Naive thymus-derived CD8-positive, alpha-beta T cell (primary cell): ENCODE results near the gene KIAA1671. TPM values are rescaled to one million over a fixed set of nuclear protein-coding genes. Genes with fewer than 3 reads are reported as not detected.
"Not testable (repeated sequence)": the region's sequence is repeated elsewhere in the genome, so short reads cannot be mapped to it uniquely, and the experiment has no call there.

Experiments
- ATAC-seq, 2 donors: fragments of 150-1000 bp; cut with Tn5 transposase in 1 of 2; sonication (Bioruptor Pico), chemical (Tn5 transposase) in 1 of 2; 1 replicate in 1 of 2; 2 replicates in 1 of 2; pipeline ENCODE4 v1.10.0; 2021; ENCODE audit warnings: mild to moderate bottlenecking in 2 of 2, moderate library complexity in 2 of 2
- POLR2A ChIA-PET: fragments of 350-600 bp; sonication (Branson Sonifier 250); formaldehyde crosslinking; loops from one replicate; lab custom pipeline; 2021; ENCODE audit warnings: antibody characterized with exemption; lab: Charles Lee
- DNase-seq, 10 donors: peaks; one replicate each; pipeline versions ENCODE4 v3.0.0 to v3.0.0-alpha.2; 2020 to 2022
- H3K27ac Mint-ChIP-seq, 10 donors: one replicate each; pipeline ENCODE4 v1.8.0; 2020 to 2022; ENCODE audit warnings: mild to moderate bottlenecking in 10 of 10, mixed read lengths in 10 of 10, moderate library complexity in 4 of 10, inconsistent platforms in 1 of 10
- H3K27me3 Mint-ChIP-seq, 5 donors: one replicate each; pipeline ENCODE4 v1.8.0; 2021 to 2022; ENCODE audit warnings: mixed read lengths in 5 of 5
- H3K36me3 Mint-ChIP-seq, 3 donors: one replicate each; pipeline ENCODE4 v1.8.0; 2020 to 2022; ENCODE audit warnings: mixed read lengths in 3 of 3, mild to moderate bottlenecking in 2 of 3, inconsistent platforms in 1 of 3
- H3K4me1 Mint-ChIP-seq, 4 donors: one replicate each; pipeline ENCODE4 v1.8.0; 2021 to 2022; ENCODE audit warnings: mixed read lengths in 4 of 4
- H3K4me3 Mint-ChIP-seq, 10 donors: one replicate each; pipeline ENCODE4 v1.8.0; 2020 to 2022; ENCODE audit warnings: mild to moderate bottlenecking in 10 of 10, mixed read lengths in 10 of 10, moderate library complexity in 6 of 10, inconsistent platforms in 1 of 10
- H3K9me3 Mint-ChIP-seq, 9 donors: one replicate each; pipeline ENCODE4 v1.8.0; 2020 to 2022; ENCODE audit warnings: mixed read lengths in 9 of 9, mild to moderate bottlenecking in 3 of 9, inconsistent platforms in 1 of 9, moderate library complexity in 1 of 9
- polyA plus RNA-seq, 3 donors: library from polyadenylated mRNA; unstranded; fragments of 300-500 nt; fragmentation: Illumina TruSeq; gene quantifications; one replicate each; pipeline ENCODE4 v1.2.3, GENCODE V29; 2021
- total RNA-seq, 8 experiments: library from RNA in 2 of 8; stranded (reverse) in 2 of 8; gene quantifications; one replicate each; pipeline ENCODE4 v1.2.3 and lab custom pipeline; 2021 to 2026

KIAA1671 gene
- total RNA-seq (1 to 10 TPM; 5.1 to 5.2 TPM), polyA plus RNA-seq (1 to 10 TPM in 1 of 3 donors, under 1 TPM in 2; 0.33 to 2.7 (median 0.48) TPM), total RNA-seq (lab: John Stamatoyannopoulos, UW) (3.7 to 27.1 (median 5.4) reads per million in 6 experiments)

DNA sequence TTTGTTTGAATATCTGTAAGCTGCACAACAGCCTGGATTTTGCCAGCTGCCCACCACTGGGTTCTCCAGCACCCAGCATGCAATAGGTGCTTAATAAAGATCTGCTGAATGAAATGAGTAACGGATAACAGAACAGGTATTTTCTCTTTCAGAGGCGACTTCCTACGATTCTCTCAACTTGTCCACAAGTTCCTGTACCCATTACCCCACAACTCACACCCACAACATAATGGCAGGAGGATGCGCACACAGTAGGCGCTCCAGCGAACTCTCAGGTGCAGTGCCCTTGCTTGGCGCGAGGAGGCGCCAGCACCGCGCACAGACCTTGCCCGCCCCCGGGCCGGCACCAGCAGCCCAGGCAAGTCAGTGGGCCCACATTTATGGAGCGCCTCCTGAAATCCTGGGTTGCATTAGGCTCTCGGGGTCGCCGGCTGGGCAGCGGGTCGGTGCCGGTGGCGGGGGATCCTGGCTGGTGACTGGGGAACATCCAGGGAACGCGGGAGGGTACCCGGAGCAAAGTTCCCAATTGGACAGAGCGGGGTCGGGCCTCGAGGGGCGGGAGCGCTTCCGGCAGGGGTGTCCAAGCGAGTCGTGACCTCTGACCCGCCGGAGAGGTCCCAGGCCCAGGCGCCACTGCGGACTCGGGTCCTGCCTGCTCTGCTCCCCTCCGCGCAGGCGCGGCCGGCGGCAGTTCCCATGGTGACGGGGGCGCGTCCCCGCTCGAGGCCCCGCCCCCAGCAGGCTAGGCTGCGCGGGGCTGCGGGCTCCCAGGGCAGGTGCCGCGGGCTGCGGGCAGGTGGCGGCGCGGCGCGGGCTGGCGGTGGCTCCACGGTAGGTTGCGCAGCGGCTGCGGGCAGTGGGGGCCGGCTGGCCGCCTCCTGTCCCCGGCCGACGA lies at the start of gene KIAA1671:
Gene KIAA1671 (plus strand): TSS at position 775 of the 895 bp plus-strand sequence. CDS start 75,284 bp downstream, outside the sequence.
- H3K9me3 Mint-ChIP-seq, result no peaks in the 10 kb centered on the region
- no peaks in the 10 kb centered on the region for H3K36me3 Mint-ChIP-seq
- ATAC-seq, result peak; percentile 90 to 95
- POLR2A ChIA-PET, result no interaction called here
- peak; percentile 78 to 90 (median 87) for DNase-seq
- peaks cover 33 to 77% (median 53%) of the 10 kb centered on the region in 5 donors for H3K27me3 Mint-ChIP-seq
- H3K4me3 Mint-ChIP-seq, result peak within 1 kb of the TSS; percentile 75 to 92 (median 83)
- H3K4me1 Mint-ChIP-seq, result peaks cover 11 to 23% (median 19%) of the 10 kb centered on the region in 4 donors
- H3K27ac Mint-ChIP-seq, result peak within 1 kb of the TSS in 4 of 10 donors; percentile 41 to 87 (median 68)

DNA sequence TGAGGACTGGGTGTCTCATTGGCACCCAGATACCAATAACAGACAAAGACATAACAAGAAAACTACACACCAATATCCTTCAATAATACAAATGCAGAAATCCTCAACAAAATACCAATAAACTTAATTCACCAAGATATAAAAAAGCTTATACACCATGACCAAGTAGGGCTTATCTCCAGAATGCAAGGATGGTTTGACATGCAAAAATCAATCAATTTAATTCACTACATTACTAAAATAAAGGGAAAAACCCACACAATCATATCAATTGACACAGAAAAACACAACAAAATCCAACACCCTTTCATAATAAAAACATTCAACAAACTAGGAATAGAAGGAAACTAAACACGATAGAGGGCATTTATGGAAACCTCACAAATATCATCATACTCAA lies 46.6 kb upstream of the KIAA1671 start:
- Mint-ChIP-seq H3K9me3 (peaks cover 0 to 41% (median 25%) of the 10 kb centered on the region in 9 donors), H3K4me3 (no peak overlapping the region), H3K4me1 (no peaks in the 10 kb centered on the region), H3K36me3 (peaks cover 11 to 35% (median 23%) of the 10 kb centered on the region in 3 donors), H3K27ac (no peak overlapping the region), H3K27me3 (peaks cover 0 to 12% (median 4%) of the 10 kb centered on the region in 5 donors)
- ATAC-seq (no peak), DNase-seq (no peak)
- POLR2A ChIA-PET, result no interaction called here

DNA sequence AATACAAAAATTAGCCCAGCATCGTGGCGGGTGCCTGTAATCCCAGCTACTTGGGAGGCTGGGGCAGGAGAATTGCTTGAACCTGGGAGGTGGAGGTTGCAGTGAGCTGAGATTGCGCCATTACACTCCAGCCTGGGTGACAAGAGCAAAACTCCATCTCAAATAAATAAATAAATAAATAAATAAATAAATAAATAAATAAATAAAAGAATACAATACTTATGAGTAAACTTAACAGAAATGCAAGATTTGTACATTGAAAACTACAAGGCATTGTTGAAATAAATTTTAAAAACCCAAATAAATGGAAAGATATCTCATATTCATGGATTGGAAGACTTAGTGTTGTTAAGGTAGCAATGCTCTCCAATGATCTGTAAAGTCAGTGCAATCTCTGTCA lies 45.4 kb upstream of the KIAA1671 start:
- H3K4me3 Mint-ChIP-seq, POLR2A ChIA-PET, H3K4me1 Mint-ChIP-seq, H3K27ac Mint-ChIP-seq, DNase-seq, ATAC-seq: not testable (repeated sequence)
- peaks cover 0 to 41% (median 25%) of the 10 kb centered on the region in 9 donors for H3K9me3 Mint-ChIP-seq
- H3K27me3 Mint-ChIP-seq, result peaks cover 0 to 12% (median 4%) of the 10 kb centered on the region in 5 donors
- peaks cover 11 to 31% (median 23%) of the 10 kb centered on the region in 3 donors for H3K36me3 Mint-ChIP-seq

DNA sequence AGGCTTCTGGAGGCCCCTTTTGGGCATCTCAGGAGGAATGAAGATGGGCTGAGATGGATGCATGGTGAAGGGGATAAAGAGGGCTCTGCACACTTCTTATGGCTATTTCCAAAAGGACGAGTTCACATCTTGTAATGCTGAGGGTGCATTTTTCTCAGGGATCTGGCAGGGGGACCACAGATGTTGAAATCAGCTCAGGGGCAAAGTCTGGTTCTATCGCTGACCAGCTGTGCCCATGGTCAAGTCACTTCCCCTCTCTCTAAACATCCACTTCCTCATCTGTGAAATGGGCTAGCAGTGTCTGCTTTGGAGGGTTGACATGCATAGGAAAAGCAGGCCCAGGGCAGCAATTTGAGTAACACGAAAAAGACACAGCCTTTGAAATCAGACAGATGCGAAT lies 32.5 kb upstream of the KIAA1671 start:
- Mint-ChIP-seq H3K9me3 (no peaks in the 10 kb centered on the region), H3K36me3 (no peaks in the 10 kb centered on the region), H3K27me3 (peaks cover 0 to 2% (median 0%) of the 10 kb centered on the region in 5 donors), H3K4me3 (no peak overlapping the region), H3K4me1 (no peaks in the 10 kb centered on the region), H3K27ac (no peak overlapping the region)
- DNase-seq (no peak), ATAC-seq (no peak)
- POLR2A ChIA-PET, result no interaction called here

DNA sequence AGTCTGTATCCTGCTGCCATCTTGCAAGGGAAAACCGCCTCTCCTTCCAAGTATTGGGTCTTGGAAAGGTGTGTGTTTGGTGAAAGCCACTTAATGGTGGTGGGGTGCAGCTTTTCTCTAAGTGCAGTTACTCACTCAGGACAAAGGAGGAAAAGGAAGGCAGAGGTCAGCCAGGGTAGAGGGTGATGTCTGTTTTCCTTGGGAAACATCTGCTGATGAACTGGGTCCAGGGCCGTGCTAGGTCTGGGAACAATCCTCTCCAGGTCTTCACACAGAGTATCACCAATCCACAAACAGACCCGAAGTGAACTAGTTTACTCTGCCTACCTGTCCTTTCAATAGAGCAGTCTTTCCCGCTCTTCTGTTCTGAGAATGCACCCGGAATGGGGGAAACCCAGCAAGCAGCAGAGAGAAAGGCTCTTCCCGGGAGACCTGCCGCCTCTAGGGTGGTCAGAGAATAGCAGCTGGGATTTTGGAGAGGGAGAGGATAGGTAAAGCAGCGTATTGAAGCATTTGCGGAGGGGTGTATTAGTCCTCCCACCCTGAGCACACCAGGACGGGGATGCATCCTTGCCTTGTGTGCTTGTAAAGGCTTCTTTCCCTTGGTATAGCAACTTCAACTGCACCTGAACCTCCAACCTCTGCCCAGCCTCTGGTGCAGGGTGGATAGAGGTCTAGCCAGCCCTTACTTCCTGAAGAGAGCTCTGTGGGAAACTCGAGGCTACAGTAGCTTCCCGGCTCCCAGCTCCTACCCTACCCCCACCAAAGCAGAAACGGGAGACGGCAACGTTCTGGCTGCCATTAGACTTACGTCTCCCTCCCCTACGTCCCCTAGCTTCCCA lies 26.7 kb upstream of the KIAA1671 start:
- DNase-seq, result no peak
- POLR2A ChIA-PET, result no interaction called here
- H3K4me3 Mint-ChIP-seq, result no peak overlapping the region
- H3K36me3 Mint-ChIP-seq, result no peaks in the 10 kb centered on the region
- H3K27ac Mint-ChIP-seq, result no peak overlapping the region
- H3K4me1 Mint-ChIP-seq, result no peaks in the 10 kb centered on the region
- H3K27me3 Mint-ChIP-seq, result peaks cover 4 to 32% (median 22%) of the 10 kb centered on the region in 5 donors
- H3K9me3 Mint-ChIP-seq, result peaks cover 0 to 9% (median 0%) of the 10 kb centered on the region in 9 donors
- ATAC-seq, result no peak

DNA sequence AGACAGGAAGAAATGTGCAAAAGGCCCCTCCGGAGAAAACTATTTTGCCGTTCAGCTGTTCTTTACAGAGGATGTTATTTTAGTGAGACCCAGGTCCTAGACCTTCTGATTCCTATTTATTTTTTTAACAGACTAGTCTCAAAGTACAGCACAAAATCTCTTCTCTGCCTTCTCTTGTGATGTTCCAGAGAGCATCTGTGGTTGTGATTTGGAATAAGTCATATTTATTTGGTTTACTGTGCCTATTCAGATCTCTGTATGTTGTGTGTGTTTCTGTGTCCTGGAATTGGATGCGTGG lies 26.1 kb upstream of the KIAA1671 start:
- H3K9me3 Mint-ChIP-seq, result peaks cover 0 to 9% (median 0%) of the 10 kb centered on the region in 9 donors

DNA sequence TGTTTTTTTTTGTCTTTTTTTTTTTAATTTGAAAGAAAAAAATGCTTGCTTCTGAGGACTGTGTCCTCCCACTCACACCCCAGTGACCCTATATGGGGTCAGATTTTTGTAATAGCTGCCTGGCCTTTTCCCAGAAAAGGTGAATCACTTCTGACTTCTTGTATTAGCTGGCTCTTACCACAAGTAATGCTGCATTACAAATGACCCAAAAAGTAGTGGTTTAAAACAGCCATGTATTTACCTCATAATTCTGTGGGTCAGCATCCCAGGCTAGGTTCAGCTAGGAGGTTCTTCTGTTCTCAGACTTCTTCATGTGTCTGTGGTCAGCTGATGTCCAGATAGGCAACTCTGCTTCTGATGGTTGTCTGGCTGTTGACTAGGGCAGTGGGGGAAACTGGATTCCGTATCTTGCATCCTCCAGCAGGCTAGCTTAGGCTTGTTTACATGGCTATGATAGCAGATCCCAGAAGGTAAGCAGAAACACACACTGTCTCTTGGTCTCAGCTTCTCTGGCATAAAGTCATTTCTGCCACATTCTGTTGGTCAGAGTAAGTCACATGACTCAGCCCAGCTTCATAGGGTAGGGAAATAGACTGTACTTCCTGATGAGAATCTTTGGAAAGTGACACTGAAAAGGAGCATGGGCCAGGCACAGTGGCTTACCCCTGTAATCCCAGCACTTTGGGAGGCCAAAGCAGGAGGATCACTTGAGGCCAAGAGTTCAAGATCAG lies 25.5 kb upstream of the KIAA1671 start:
- no peaks in the 10 kb centered on the region for H3K4me1 Mint-ChIP-seq
- DNase-seq (no peak), ATAC-seq (no peak)
- H3K36me3 Mint-ChIP-seq, result no peaks in the 10 kb centered on the region
- H3K27ac Mint-ChIP-seq, result no peak overlapping the region
- H3K27me3 Mint-ChIP-seq, result peaks cover 6 to 32% (median 23%) of the 10 kb centered on the region in 5 donors
- peaks cover 0 to 9% (median 0%) of the 10 kb centered on the region in 9 donors for H3K9me3 Mint-ChIP-seq
- POLR2A ChIA-PET, result no interaction called here
- no peak overlapping the region for H3K4me3 Mint-ChIP-seq

More for the DNA sequence above, 26.1 kb upstream of the KIAA1671 start:
- H3K27me3 Mint-ChIP-seq, result peaks cover 4 to 32% (median 22%) of the 10 kb centered on the region in 5 donors
- DNase-seq (no peak), ATAC-seq (no peak)
- no peak overlapping the region for H3K4me3 Mint-ChIP-seq
- POLR2A ChIA-PET, result no interaction called here
- no peaks in the 10 kb centered on the region for H3K4me1 Mint-ChIP-seq
- no peak overlapping the region for H3K27ac Mint-ChIP-seq
- no peaks in the 10 kb centered on the region for H3K36me3 Mint-ChIP-seq

DNA sequence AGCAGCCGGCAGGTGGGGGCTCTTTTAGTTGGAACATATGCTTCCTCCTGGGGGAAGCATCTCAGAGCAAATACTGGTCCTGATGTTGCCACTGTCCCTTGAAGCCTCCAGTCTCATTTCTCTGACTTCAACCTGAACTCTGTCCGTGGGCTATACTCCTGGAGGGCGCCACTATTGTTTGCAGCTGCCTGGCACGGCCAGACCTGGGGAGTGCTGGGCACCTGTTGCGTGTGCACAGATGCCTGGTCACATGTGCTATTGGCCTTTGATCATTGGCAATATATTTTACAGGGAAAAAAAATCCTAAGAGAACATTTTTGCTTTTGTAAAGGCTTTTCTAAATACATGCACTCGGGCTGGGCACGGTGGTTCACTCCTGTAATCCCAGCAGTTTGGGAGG lies 24.2 kb upstream of the KIAA1671 start:
- POLR2A ChIA-PET, result no interaction called here

DNA sequence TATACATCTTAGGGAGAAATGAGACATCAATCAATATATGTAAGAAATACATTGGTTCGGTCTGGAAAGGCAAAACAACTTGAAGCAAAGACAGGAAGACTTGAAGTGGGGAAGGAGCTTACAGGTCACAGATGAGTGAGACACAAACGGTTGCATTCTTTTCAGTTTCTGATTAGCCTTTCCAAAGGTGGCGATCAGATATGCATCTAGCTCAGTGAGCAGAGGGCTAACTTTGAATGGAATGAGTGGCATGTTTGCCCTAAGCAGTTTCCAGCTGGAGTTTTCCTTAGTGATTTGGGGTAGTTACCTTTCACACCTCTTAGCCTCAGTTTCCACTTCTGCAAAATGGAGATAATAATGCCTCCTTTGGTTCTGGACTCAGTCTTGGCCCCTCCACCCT lies 21.8 kb upstream of the KIAA1671 start:
- DNase-seq, result no peak
- no peaks in the 10 kb centered on the region for H3K4me1 Mint-ChIP-seq
- no peak for ATAC-seq
- no peak overlapping the region for H3K4me3 Mint-ChIP-seq
- H3K27ac Mint-ChIP-seq, result no peak overlapping the region
- H3K36me3 Mint-ChIP-seq, result no peaks in the 10 kb centered on the region
- peaks cover 7 to 35% (median 23%) of the 10 kb centered on the region in 5 donors for H3K27me3 Mint-ChIP-seq
- POLR2A ChIA-PET, result no interaction called here
- H3K9me3 Mint-ChIP-seq, result peaks cover 0 to 9% (median 0%) of the 10 kb centered on the region in 9 donors

More for the DNA sequence above, 24.2 kb upstream of the KIAA1671 start:
- Mint-ChIP-seq H3K4me1 (no peaks in the 10 kb centered on the region), H3K9me3 (peaks cover 0 to 9% (median 0%) of the 10 kb centered on the region in 9 donors), H3K27me3 (peaks cover 7 to 34% (median 23%) of the 10 kb centered on the region in 5 donors), H3K4me3 (no peak overlapping the region), H3K36me3 (no peaks in the 10 kb centered on the region), H3K27ac (no peak overlapping the region)
- DNase-seq, result no peak
- ATAC-seq, result no peak

DNA sequence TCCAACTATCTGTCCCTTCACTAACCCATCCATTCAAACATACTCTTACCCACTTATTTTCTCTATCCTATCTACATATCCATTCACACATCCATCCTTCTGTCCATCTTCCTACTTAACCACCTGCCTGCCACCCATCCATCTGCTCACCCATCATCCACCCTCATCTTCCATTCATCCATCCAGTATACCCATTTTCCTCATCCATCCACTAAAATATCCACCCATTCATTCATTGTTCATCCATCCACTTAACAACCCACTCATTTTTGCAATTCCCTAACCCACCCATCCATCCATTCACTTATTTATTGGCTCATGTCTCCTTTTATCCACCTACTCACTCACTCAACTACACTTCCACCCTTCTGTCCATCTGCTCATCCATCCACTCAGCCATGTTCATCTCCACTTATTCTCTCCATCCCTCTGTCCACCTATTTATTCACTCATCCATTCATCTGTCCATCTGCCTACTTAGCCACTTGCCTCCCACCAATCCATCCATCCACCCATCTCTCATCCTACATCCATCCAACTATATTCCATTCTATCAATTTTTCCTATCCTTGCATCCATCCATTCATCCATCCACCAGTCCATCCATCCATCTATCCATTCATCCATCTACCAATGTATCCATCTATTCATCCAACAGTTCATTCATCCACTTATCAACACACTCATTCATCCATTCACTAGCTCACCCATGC lies 16.6 kb upstream of the KIAA1671 start:
- DNase-seq (no peak), ATAC-seq (no peak)
- Mint-ChIP-seq H3K9me3 (no peaks in the 10 kb centered on the region), H3K27ac (no peak overlapping the region), H3K4me1 (no peaks in the 10 kb centered on the region), H3K36me3 (no peaks in the 10 kb centered on the region), H3K27me3 (peaks cover 0 to 24% (median 6%) of the 10 kb centered on the region in 5 donors), H3K4me3 (no peak overlapping the region)
- POLR2A ChIA-PET, result no interaction called here

DNA sequence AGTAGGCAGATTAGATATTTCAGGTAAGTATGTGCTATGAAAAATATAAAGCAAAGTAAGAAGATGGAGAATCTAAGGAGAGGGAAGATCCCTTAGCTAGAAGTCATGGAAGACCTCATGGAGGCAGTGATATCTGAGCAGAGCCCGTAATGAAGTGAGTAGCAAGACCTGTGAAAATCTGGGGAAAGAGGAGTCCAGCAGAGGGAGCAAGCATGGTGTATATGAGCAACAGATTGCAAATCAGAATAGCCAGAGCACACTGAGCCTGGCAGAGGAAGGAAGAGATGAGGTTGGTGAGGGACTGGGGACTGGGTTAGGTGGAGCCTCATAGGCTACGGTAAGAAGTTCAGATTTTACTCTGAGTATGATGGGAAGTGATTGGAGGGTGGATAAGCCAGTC lies 15.4 kb upstream of the KIAA1671 start:
- Mint-ChIP-seq H3K9me3 (no peaks in the 10 kb centered on the region), H3K27me3 (peaks cover 0 to 19% (median 6%) of the 10 kb centered on the region in 5 donors), H3K36me3 (no peaks in the 10 kb centered on the region), H3K27ac (no peak overlapping the region), H3K4me1 (no peaks in the 10 kb centered on the region), H3K4me3 (no peak overlapping the region)
- DNase-seq, result no peak
- POLR2A ChIA-PET, result no interaction called here
- no peak for ATAC-seq
